Measurements from ENCODE around the gene PSPH. TPM values are rescaled to one million over a fixed set of nuclear protein-coding genes. Genes with fewer than 3 reads are reported as not detected.

PSPH gene
- total and polyA plus RNA-seq, 10 of the 15 experiments (the other 5 are each of a cell fraction or from before 2014, with no cell fraction given) = 5.2 to 36.4 (median 23.9) TPM

DNA sequence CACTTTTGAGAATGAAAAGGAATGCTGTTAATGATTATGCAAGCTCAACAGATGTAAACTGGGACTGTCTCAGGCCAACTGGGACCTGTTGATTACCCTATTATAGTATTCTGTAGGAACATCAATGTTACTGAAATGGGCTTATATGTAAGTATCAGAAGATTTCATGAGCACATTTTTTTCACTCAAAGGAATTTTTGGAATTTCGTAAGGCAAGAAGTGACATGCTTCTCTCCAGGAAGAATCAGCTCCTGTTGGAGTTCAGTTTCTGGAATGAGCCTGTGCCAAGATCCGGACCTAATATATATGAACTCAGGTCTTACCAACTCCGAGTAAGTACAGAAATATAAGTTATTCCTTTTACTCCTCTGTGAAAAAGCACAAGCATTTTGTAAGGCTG is 67.7 kb downstream of the PSPH start:
- no peaks in the 10 kb centered on the region for H3K27me3 ChIP-seq (replicated peaks in 1 of 2; ENCODE audit: control insufficient read depth in 2 of 2, insufficient read depth in 2 of 2, low read length in 1 of 2)
- H4K20me1 ChIP-seq (ENCODE audit: control insufficient read depth, insufficient read depth) = no peaks in the 10 kb centered on the region
- no peak overlapping the region for H2AFZ ChIP-seq (ENCODE audit: control insufficient read depth, low read depth, low read length)
- H3K4me2 ChIP-seq (ENCODE audit: control insufficient read depth, insufficient read depth) = no peak overlapping the region
- no peaks in the 10 kb centered on the region for H3K4me1 ChIP-seq (ENCODE audit: control insufficient read depth, insufficient read depth, low read length)
- FAIRE-seq = no peak
- intact Hi-C loops (cut with micrococcal nuclease; ENCODE audit: unreplicated experiment) (no loop called here), in situ Hi-C loops (cut with MboI) (no loop called here)
- no peaks in the 10 kb centered on the region for H3K79me2 ChIP-seq (ENCODE audit: control insufficient read depth, insufficient read depth, low read length)
- WGBS (ENCODE audit: insufficient coverage, insufficient replicate concordance, low lambda C conversion rate, missing lambda C conversion rate) = 77% methylated on average over 3 of the region's 3 CpGs
- TF ChIP-seq TBL1XR1 (IDR thresholded peaks at IDR 0.05; ENCODE audit: low read depth, low read length) (no peak), SRF (IDR thresholded peaks at IDR 0.05; ENCODE audit: low read depth in 2 of 2, low read length in 2 of 2) (no peak), ZBTB33 (IDR thresholded peaks at IDR 0.05) (no peak), POLR2A (IDR thresholded peaks at IDR 0.05; ENCODE audit: low read depth, low read length) (no peak), LARP7 (IDR thresholded peaks at IDR 0.05) (no peak), CHD4 (IDR thresholded peaks at IDR 0.05) (no peak), KAT2A (conservative IDR thresholded peaks at IDR 0.05; ENCODE audit: control insufficient read depth, low read depth, low read length) (no peak), PAX5 (IDR thresholded peaks at IDR 0.05; ENCODE audit: borderline replicate concordance, low read depth, low read length) (no peak), RELA (IDR thresholded peaks at IDR 0.05; ENCODE audit: borderline replicate concordance, partially characterized antibody) (no peak), USF1 (IDR thresholded peaks at IDR 0.05; ENCODE audit: borderline replicate concordance, extremely low read length, insufficient read depth, low read depth, low read length) (no peak), ZNF622 (IDR thresholded peaks at IDR 0.05) (no peak), CHD1 (IDR thresholded peaks at IDR 0.05; ENCODE audit: low read depth, low read length) (no peak), IKZF1 (conservative IDR thresholded peaks at IDR 0.05) (no peak), ZNF24 (IDR thresholded peaks at IDR 0.05) (no peak), POU2F2 (IDR thresholded peaks at IDR 0.05; ENCODE audit: borderline replicate concordance, low read depth, low read length) (no peak)
- ChIA-PET CTCF (no interaction called here), RAD21 (ENCODE audit: unreplicated experiment) (no interaction called here), SMC1A (ENCODE audit: uncharacterized antibody, unreplicated experiment) (interaction anchor here (0.6 kb wide), 1 partner anchor 352 kb away, joined by 3 read pairs; no protein-coding TSS in a partner anchor), POLR2A (no interaction called here)
- H3K9me3 ChIP-seq (replicated peaks; ENCODE audit: control insufficient read depth, insufficient read depth, low read length) = no peaks in the 10 kb centered on the region
- H3K4me3 ChIP-seq = no peak overlapping the region
- ATAC-seq = no peak
- no peak for DNase-seq (ENCODE audit: low read depth, low spot score)
- no peak overlapping the region for H3K27ac ChIP-seq (ENCODE audit: control insufficient read depth, insufficient read depth)
- no peak overlapping the region for H3K9ac ChIP-seq (ENCODE audit: control insufficient read depth, insufficient read depth, low read length)
- peaks cover 0 to 19% of the 10 kb centered on the region in 2 experiments; a peak in 2 of 4 replicates for H3K36me3 ChIP-seq (ENCODE audit: control insufficient read depth in 2 of 2, insufficient read depth in 2 of 2, low read length in 1 of 2)
- BruUV-seq (replicated peaks) = no TSS peak

All from GM12878 (cell line).